Left lung (tissue), 10 donors: ENCODE data around the gene FGF14. TPM values are rescaled to one million over a fixed set of nuclear protein-coding genes. Genes with fewer than 3 reads are reported as not detected.

ENCODE experiments used
- ATAC-seq: fragments of 200-7000 bp; cut with Tn5 transposase; one replicate; pipeline ENCODE4 v1.9.1; 2020; ENCODE audit warnings: moderate library complexity
- DNase-seq, 4 donors: peaks; one replicate each; pipeline ENCODE4 v3.0.0-alpha.2; 2013 to 2020
- H3K27ac ChIP-seq, 2 donors: fragments of 200-600 bp; sonication (generic) in 1 of 2; one replicate each; pipeline versions ENCODE4 v1.5.0 to v1.8.0; 2020 to 2021
- H3K27me3 ChIP-seq, 2 donors: fragments of 200-600 bp; sonication (generic) in 1 of 2; one replicate each; pipeline versions ENCODE4 v1.5.0 to v1.8.0; 2020 to 2021
- H3K36me3 ChIP-seq, 2 donors: fragments of 200-600 bp; sonication (generic) in 1 of 2; one replicate each; pipeline versions ENCODE4 v1.5.0 to v1.8.0; 2020 to 2021
- H3K4me1 ChIP-seq, 2 donors: fragments of 200-600 bp; one replicate each; pipeline ENCODE4 v1.8.0; 2021
- H3K4me3 ChIP-seq, 2 donors: fragments of 200-600 bp; sonication (generic) in 1 of 2; one replicate each; pipeline versions ENCODE4 v1.5.0 to v1.8.0; 2020 to 2021; ENCODE audit warnings: mild to moderate bottlenecking in 1 of 2
- H3K9me3 ChIP-seq, 2 donors: fragments of 200-600 bp; sonication (generic) in 1 of 2; one replicate each; pipeline versions ENCODE4 v1.5.0 to v1.8.0; 2020 to 2021
- intact Hi-C, 2 donors: fragments of 100-400 bp; cut with DNase I; formaldehyde crosslinking; loops; one replicate each; pipeline versions ENCODE4 v1.11.2 to v1.14.2; 2022
- polyA plus RNA-seq, 6 donors: library from polyadenylated mRNA; unstranded; fragments of 120-200 nt; gene quantifications; one replicate each; pipeline ENCODE4 v1.2.1, GENCODE V29; 2013; ENCODE audit not compliant: insufficient read length in 6 of 6
- total RNA-seq, 2 donors: library from RNA; stranded (reverse); fragmentation: NEBNext Ultra II Directional; extraction: Animal tissue kit (Norgen Biotek cat#: 25700); gene quantifications; one replicate each; pipeline ENCODE4 v1.2.1, GENCODE V29; 2021
- TF ChIP-seq, protein P1 (sequence below), 2 donors: fragments of 200-600 bp; sonication (generic) in 1 of 2; IDR thresholded peaks; one replicate each; pipeline versions ENCODE4 v1.5.0 to v1.8.0; 2021; ENCODE audit warnings: antibody characterized with exemption in 2 of 2
- donor health status: DM: no; HTN: yes; CAD: no.
- donor health status: DM: no; HTN: no; CAD: no.

The FGF14 gene
- total and polyA plus RNA-seq, 8 donors = 0.45 to 3.4 (median 0.78) TPM

DNA sequence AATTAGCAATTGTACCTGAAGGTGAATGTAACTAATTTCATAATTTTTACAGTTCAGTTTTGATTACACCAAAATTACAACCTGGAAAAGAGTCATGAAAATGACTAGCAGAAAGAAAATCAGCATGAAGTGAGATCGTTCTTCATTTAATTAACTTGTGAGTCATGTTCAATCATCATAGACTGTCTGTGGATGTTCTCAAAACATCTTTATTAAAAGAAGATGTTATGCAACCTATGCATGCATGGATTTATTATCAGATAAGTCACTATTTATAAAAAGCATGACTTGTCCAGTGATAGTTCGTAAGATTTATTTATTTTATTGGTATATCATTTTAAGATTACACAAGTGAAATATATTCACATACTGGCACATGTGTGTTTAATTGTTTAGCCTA is 703.4 kb downstream of the FGF14 start:
- ATAC-seq = no peak
- Histone ChIP-seq H3K36me3 (no peaks in the 10 kb centered on the region), H3K27ac (no peak overlapping the region), H3K4me3 (no peak overlapping the region), H3K9me3 (no peaks in the 10 kb centered on the region), H3K4me1 (no peaks in the 10 kb centered on the region), H3K27me3 (no peaks in the 10 kb centered on the region)
- intact Hi-C loops = no loop called here
- no peak for DNase-seq
- TF ChIP-seq, protein P1, sequence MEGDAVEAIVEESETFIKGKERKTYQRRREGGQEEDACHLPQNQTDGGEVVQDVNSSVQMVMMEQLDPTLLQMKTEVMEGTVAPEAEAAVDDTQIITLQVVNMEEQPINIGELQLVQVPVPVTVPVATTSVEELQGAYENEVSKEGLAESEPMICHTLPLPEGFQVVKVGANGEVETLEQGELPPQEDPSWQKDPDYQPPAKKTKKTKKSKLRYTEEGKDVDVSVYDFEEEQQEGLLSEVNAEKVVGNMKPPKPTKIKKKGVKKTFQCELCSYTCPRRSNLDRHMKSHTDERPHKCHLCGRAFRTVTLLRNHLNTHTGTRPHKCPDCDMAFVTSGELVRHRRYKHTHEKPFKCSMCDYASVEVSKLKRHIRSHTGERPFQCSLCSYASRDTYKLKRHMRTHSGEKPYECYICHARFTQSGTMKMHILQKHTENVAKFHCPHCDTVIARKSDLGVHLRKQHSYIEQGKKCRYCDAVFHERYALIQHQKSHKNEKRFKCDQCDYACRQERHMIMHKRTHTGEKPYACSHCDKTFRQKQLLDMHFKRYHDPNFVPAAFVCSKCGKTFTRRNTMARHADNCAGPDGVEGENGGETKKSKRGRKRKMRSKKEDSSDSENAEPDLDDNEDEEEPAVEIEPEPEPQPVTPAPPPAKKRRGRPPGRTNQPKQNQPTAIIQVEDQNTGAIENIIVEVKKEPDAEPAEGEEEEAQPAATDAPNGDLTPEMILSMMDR (IDR thresholded peaks at IDR 0.05) = no peak

DNA sequence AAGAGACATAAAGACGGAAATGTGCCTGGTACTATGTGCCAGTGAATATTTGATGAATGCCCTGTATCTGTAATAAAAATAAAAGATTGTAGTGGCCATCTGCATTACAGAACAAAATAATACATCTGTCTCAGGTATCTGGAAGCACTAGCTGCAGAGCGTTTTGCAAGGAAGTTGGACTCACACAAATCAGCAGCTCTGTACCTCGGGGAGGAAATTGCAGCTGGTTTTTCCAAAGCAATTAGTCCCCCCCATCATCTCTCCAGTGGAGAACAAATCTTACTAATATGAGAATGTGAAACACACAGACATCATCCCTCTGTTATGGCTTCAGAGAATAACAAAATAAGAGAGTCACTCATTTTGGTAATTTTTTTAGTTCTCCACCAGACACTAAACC is 704.1 kb downstream of the FGF14 start:
- no peaks in the 10 kb centered on the region for H3K4me1 ChIP-seq
- H3K27ac ChIP-seq = no peak overlapping the region
- no peak overlapping the region for H3K4me3 ChIP-seq
- H3K36me3 ChIP-seq = no peaks in the 10 kb centered on the region
- no peaks in the 10 kb centered on the region for H3K27me3 ChIP-seq
- DNase-seq = no peak
- TF ChIP-seq, protein P1 (IDR thresholded peaks at IDR 0.05) = no peak
- intact Hi-C loops = no loop called here
- H3K9me3 ChIP-seq = no peaks in the 10 kb centered on the region
- ATAC-seq = no peak

DNA sequence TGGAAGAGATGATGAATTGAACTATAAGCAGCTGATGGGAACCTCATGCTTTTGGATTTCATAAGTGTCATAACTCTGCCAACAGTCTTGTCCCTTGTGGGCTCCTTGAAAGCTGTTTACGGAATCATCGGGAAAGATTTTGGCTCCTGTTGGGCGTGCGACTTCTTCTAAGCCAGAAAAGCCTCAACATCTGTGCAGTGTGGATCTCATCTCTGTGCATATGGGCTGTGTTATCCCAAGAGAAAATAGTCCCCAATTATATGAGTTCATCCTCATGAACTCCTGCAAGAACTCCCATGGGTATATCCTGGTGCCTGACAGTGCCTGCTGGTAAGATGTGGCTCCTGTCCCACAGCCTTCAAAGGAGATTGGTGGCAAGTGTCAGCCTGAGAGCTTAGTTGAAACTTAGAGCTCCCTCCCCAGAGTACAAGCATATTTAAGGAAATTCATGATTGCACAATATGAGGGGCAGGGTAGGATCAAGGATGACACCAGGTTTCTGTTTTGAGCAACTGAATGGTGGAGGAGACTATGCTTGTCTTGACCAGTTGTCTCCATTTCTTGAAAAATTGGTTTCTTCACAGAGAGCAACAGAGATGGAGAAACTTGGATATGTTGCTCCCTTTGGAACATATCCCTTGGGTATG is 705.9 kb downstream of the FGF14 start:
- Histone ChIP-seq H3K27me3 (no peaks in the 10 kb centered on the region), H3K4me1 (no peaks in the 10 kb centered on the region), H3K9me3 (no peaks in the 10 kb centered on the region), H3K4me3 (no peak overlapping the region), H3K36me3 (no peaks in the 10 kb centered on the region), H3K27ac (no peak overlapping the region)
- intact Hi-C loops = no loop called here
- DNase-seq (no peak), ATAC-seq (no peak)
- TF ChIP-seq, protein P1 (IDR thresholded peaks at IDR 0.05) = no peak

DNA sequence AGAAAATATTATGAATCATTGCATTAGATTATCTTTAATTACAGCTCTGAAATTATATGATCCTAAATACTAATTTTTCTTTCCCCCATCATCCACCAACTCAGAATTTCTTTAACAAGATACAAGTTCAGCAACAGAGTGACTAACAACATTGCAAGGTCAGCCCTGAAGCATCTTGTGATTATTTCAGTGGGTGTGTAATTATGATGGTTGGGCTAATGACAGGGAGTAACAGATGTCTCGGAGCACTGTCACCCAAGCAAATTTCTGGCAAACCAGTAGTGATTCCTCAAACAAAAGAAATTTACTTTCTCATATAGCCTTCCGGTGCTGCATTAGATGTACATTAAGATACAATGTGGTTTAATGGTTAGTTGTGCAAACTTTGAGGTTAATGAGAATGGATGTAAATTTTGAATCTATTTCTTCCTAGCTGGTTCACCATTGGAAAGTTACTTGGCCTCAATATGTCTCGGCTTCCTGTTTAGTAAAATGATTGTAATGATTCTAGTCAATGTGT is 710.4 kb downstream of the FGF14 start:
- no peak overlapping the region for H3K27ac ChIP-seq
- no peak for ATAC-seq
- H3K27me3 ChIP-seq = no peaks in the 10 kb centered on the region
- intact Hi-C loops = no loop called here
- TF ChIP-seq, protein P1 (IDR thresholded peaks at IDR 0.05) = no peak
- no peaks in the 10 kb centered on the region for H3K9me3 ChIP-seq
- H3K4me3 ChIP-seq = no peak overlapping the region
- no peaks in the 10 kb centered on the region for H3K4me1 ChIP-seq
- H3K36me3 ChIP-seq = no peaks in the 10 kb centered on the region
- no peak for DNase-seq

DNA sequence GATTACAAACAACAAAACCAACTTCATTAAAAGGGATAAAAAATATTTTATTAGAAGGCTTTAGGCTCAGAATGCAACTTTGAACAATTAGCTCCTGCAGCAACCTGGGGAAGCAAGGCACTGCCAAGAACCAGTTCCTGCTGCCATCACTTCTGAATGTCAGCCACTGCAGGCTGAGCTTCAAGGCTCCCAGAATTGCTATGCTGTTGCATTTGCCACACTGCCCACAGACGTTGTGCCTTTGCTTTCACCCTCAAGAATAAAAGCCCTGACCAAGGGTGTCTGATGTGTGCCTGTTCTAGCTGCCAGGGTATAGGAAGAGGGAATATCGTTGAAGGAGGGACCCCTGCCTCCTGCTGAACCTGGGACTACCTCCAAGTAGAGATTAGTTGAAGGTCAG is 711.0 kb downstream of the FGF14 start:
- no peak overlapping the region for H3K4me3 ChIP-seq
- H3K9me3 ChIP-seq = no peaks in the 10 kb centered on the region
- no peaks in the 10 kb centered on the region for H3K4me1 ChIP-seq
- ATAC-seq (no peak), DNase-seq (no peak)
- H3K27ac ChIP-seq = no peak overlapping the region
- intact Hi-C loops = no loop called here
- TF ChIP-seq, protein P1 (IDR thresholded peaks at IDR 0.05) = no peak
- no peaks in the 10 kb centered on the region for H3K27me3 ChIP-seq
- H3K36me3 ChIP-seq = no peaks in the 10 kb centered on the region
